ENCODE data around the gene TMEM259. TPM values are rescaled to one million over a fixed set of nuclear protein-coding genes. Genes with fewer than 3 reads are reported as not detected.

TMEM259 gene
- total and polyA plus RNA-seq, 2 donors (not counting 3 experiments of a cell fraction or from before 2014, with no cell fraction given), result 142 to 297 TPM

DNA sequence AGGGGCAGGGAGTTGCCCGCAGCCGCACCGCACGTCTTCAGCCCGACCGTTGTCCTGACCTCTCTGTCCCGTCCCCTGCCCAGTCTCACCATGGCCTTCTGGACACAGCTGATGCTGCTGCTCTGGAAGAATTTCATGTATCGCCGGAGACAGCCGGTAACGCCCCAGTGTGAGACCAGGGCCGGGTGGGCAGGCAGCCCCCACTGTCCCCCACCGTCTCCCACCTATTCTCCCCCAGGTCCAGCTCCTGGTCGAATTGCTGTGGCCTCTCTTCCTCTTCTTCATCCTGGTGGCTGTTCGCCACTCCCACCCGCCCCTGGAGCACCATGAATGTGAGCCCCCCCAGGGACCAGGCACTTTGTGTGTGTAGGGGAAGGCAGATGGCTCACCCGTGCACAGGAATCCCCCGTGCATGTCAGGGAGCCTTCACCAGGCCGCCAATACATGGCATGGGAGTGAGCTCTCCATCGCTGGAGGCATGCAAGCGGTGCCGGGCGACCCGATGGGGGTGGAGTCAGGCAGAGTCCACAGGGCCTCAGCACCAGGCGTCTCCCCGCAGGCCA is 20.4 kb upstream of the TMEM259 start:
- no peaks in the 10 kb centered on the region for H3K79me2 ChIP-seq (ENCODE audit: control insufficient read depth, insufficient read depth, low read length)
- H4K20me1 ChIP-seq (replicated peaks; ENCODE audit: control insufficient read depth, extremely low read depth, insufficient read depth, low read length), result no peaks in the 10 kb centered on the region
- H3K36me3 ChIP-seq (ENCODE audit: control insufficient read depth in 2 of 2, extremely low read depth in 1 of 2, insufficient read depth in 2 of 2, low read length in 2 of 2), result peaks cover under 1 to 4% of the 10 kb centered on the region in 2 experiments
- no peaks in the 10 kb centered on the region for H3K9me3 ChIP-seq (replicated peaks; ENCODE audit: control insufficient read depth, insufficient read depth, low read length)
- no peak overlapping the region for H3K27ac ChIP-seq (ENCODE audit: insufficient read depth, low read depth, low read length)
- no peak for FAIRE-seq
- H3K9me1 ChIP-seq (replicated peaks; ENCODE audit: control insufficient read depth, extremely low read depth, insufficient read depth, low read length), result no peaks in the 10 kb centered on the region
- dilution Hi-C loops (cut with MboI; ENCODE audit: extremely low pct_ligation_motif_present, low sequenced_read_pairs) (no loop called here), intact Hi-C loops (cut with micrococcal nuclease) (loop anchor here (2.0 kb wide), 1 partner anchor 53 kb away; the partner anchor contains the start of gene POLR2E)
- ChIA-PET CTCF (interaction anchor here (0.7 to 2.7 kb wide), 2 partner anchors 13 to 26 kb away, joined by 3 to 10 read pairs; partner anchors contain the start of gene ARHGAP45), POLR2A (interaction anchor here (0.9 kb wide), 1 partner anchor 15 kb away, joined by 3 read pairs; no protein-coding TSS in a partner anchor)
- H3K4me1 ChIP-seq (ENCODE audit: control insufficient read depth, extremely low read depth, insufficient read depth, low read length), result peaks cover 25% of the 10 kb centered on the region
- BruUV-seq (replicated peaks), result no TSS peak
- no peak for DNase-seq (ENCODE audit: low read depth, low spot score)
- H2AFZ ChIP-seq (ENCODE audit: low read depth, low read length), result no peak overlapping the region
- no peaks in the 10 kb centered on the region for H3K27me3 ChIP-seq (ENCODE audit: control insufficient read depth in 2 of 2, insufficient read depth in 2 of 2, low read length in 2 of 2)
- H3K4me3 ChIP-seq (replicated peaks in 1 of 3; ENCODE audit: insufficient read depth in 1 of 3, low read depth in 1 of 3, low read length in 3 of 3), result no peak overlapping the region
- peak overlapping the region; percentile 83 for H3K4me2 ChIP-seq (ENCODE audit: insufficient read depth, low read length)
- no peak overlapping the region for H3K9ac ChIP-seq (replicated peaks; ENCODE audit: extremely low read depth, insufficient read depth, low read length)
- TF ChIP-seq, protein P1, sequence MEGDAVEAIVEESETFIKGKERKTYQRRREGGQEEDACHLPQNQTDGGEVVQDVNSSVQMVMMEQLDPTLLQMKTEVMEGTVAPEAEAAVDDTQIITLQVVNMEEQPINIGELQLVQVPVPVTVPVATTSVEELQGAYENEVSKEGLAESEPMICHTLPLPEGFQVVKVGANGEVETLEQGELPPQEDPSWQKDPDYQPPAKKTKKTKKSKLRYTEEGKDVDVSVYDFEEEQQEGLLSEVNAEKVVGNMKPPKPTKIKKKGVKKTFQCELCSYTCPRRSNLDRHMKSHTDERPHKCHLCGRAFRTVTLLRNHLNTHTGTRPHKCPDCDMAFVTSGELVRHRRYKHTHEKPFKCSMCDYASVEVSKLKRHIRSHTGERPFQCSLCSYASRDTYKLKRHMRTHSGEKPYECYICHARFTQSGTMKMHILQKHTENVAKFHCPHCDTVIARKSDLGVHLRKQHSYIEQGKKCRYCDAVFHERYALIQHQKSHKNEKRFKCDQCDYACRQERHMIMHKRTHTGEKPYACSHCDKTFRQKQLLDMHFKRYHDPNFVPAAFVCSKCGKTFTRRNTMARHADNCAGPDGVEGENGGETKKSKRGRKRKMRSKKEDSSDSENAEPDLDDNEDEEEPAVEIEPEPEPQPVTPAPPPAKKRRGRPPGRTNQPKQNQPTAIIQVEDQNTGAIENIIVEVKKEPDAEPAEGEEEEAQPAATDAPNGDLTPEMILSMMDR (IDR thresholded peaks at IDR 0.05; ENCODE audit: extremely low read depth in 1 of 2, insufficient read depth in 1 of 2, low read depth in 1 of 2, low read length in 2 of 2), result no peak
- TF ChIP-seq JUN (IDR thresholded peaks at IDR 0.05; ENCODE audit: borderline replicate concordance, insufficient read depth, insufficient read length, low read depth), result no peak
- TF ChIP-seq, protein P2, sequence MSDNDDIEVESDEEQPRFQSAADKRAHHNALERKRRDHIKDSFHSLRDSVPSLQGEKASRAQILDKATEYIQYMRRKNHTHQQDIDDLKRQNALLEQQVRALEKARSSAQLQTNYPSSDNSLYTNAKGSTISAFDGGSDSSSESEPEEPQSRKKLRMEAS (IDR thresholded peaks at IDR 0.05; ENCODE audit: insufficient read depth, insufficient read length), result no peak
- no peak for TF ChIP-seq EZH2 (IDR thresholded peaks at IDR 0.05; ENCODE audit: borderline replicate concordance, low read depth, low read length, severe bottlenecking)
- no peak for TF ChIP-seq MYC (IDR thresholded peaks at IDR 0.05; ENCODE audit: low read depth, low read length)
- TF ChIP-seq POLR2AphosphoS5 (IDR thresholded peaks at IDR 0.05; ENCODE audit: insufficient read depth, low read depth, low read length), result no peak
- no peak for TF ChIP-seq POLR2A (IDR thresholded peaks at IDR 0.05; ENCODE audit: low read depth, low read length)
- no peak for TF ChIP-seq FOS (IDR thresholded peaks at IDR 0.05; ENCODE audit: borderline replicate concordance, insufficient read depth, low read length)
- TF ChIP-seq GATA2 (IDR thresholded peaks at IDR 0.05; ENCODE audit: insufficient read depth, insufficient read length, low read depth, low read length), result no peak
